Activated CD8-positive, alpha-beta memory T cell treated with anti-CD3 and anti-CD28 coated beads, Interleukin-2, amount 50 U/mL, for 4 hours (primary cell): ENCODE results near the gene PPP1R13B.
"Not testable (repeated sequence)": the region's sequence is repeated elsewhere in the genome, so short reads cannot be mapped to it uniquely, and the experiment has no call there.

Source experiments
- DNase-seq: peaks from one replicate; pipeline ENCODE4 v3.0.0-alpha.2; 2020

PPP1R13B gene

GRCh38 chr14:103695296-103696069 lies 151.9 kb downstream of the PPP1R13B start:
- DNase-seq, result no peak

- no peak for DNase-seq
Observed at GRCh38 chr14:103694572-103695026, 152.8 kb downstream of the PPP1R13B start.

GRCh38 chr14:103693515-103693914 lies 153.9 kb downstream of the PPP1R13B start:
- no peak for DNase-seq

DNA sequence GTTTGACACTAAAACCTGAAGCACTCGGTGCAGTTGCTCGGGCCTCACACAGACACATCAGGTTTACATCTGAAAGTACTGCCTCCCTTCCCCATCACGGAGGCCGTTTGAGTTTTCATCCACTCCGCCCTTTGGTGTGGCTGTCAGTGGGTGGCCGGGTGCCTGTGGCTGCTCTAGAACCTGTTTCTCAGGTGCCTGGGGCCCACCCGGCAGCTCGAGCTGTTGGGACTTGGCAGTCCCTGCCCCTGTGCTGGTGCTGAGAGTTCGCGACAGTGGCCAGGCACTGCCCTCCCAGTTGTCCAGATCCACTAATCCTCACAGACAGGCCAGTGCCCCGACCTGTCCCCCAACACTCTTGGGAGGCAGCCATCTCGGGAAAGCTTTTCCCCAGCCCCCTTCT lies 154.5 kb downstream of the PPP1R13B start:
- no peak for DNase-seq

GRCh38 chr14:103692159-103692558 lies 155.2 kb downstream of the PPP1R13B start:
- no peak for DNase-seq

DNA sequence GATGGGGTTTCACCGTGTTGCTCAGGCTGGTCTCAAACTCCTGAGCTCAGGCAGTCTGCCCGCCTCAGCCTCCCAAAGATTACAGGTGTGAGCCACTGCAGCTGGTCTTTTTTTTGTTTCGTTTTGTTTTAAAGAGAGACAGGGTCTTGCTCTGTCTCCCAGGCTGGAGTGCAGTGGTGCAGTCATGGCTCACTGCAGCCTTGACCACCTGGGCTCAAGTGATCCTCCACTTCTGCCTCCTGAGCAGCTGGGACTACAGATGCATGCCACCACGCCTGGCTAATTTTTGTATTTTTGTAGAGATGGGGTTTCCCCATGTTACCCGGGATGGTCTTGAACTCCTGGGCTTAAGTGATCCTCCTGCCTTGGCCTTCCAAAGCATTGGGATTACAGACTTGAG lies 155.7 kb downstream of the PPP1R13B start:
- DNase-seq, result not testable (repeated sequence)

- DNase-seq, result no peak
Observed at GRCh38 chr14:103690332-103690731, 157.0 kb downstream of the PPP1R13B start.

- DNase-seq, result no peak
Observed at GRCh38 chr14:103688906-103689902, 158.2 kb downstream of the PPP1R13B start.

DNA sequence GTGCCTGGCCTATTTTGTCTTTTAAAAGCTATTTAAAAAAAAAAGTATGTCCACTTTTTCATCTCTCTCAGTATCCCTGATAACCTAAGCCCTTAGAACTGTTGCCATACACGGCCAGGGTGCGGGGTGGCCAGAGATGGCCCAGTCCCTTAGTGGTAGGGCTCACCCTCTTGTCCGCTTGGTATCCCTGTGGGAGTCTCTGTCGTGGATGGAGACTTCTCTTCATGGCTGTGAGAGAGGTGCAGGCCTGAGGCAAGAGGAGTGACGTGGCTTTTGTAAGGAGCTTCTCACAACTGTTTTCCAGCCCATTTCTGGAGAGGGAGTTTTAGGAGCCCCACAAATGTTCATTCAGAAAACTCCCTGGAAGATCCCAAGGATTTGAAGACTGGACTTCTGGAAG lies 158.9 kb downstream of the PPP1R13B start:
- no peak for DNase-seq

- no peak for DNase-seq
Observed at GRCh38 chr14:103687712-103688111, 159.7 kb downstream of the PPP1R13B start.

- no peak for DNase-seq
Observed at GRCh38 chr14:103686831-103687485, 160.4 kb downstream of the PPP1R13B start.

DNA sequence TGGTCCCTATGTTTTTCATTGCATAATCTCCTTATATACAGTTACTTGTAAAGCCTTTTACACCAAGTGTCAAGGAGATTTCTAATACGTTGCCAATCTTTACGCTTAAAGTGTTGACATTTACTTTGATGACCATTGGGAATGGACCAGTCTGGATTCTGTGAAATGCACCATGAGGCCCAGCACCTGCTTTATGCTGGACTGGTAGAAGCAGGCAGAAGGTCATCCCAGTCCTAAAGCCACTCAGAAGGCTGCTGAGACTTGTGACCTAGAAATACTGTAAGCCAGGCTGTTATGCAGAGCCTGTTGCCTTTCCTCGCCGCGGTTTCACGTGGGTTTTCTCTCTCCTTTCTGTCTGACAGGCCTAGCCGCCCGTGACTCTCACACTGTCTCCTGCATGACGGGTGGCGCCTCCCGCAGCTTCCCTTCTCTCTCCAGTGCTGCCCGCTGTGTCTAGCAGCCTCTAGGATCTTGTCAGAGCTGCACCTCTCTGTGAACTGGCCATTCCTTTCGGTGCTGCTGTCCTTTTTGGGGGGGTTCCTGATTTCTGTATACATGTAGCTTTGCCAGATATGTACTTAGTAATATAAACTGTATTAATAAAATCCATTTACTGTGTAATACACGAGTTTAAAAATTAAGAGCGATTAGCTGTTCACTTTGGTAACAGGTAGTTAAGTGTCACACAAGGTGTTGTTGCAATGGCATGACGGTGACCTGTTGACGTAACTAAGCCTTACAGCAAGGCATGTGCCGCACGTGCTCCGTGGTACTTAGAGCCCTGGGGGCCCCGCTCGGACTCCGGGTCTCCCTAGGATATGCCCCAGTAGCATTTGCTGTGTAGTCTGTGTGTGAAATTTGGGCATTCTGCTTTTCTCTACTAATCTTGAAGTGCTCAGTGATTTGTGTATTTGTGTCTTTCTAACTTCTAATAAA lies 161.8 kb downstream of the PPP1R13B start:
- no peak for DNase-seq

DNA sequence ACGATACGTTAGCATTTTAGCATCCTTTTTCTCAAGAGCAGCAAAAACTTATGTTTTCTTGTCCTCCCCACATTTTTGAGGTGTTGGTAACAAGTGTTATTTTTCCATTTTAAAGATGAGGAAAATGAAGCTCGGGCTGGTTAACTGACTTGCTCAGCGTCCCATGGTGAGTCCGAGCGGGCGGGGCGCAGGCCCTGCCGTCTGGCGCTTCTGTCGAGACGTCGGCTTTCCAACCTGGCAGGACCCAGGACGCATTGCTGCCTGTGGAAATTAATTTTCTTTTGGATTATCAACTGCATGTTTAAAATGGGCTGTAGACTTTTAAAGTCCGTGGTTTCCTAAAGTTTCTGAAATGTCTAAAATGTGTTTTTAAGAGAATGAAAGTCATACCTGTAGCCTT lies 162.5 kb downstream of the PPP1R13B start:
- no peak for DNase-seq

- DNase-seq, result no peak
Observed at GRCh38 chr14:103684471-103684870, 162.9 kb downstream of the PPP1R13B start.
